Heart right ventricle (tissue), 16 donors: ENCODE measurements around the gene BMF. TPM values are rescaled to one million over a fixed set of nuclear protein-coding genes. Genes with fewer than 3 reads are reported as not detected.
"Not testable (repeated sequence)": the region's sequence is repeated elsewhere in the genome, so short reads cannot be mapped to it uniquely, and the experiment has no call there.

Source experiments
- ATAC-seq, 8 donors: fragments of 200-7000 bp; cut with Tn5 transposase; one replicate each; pipeline ENCODE4 v1.9.1; 2020; ENCODE audit warnings: mild to moderate bottlenecking in 8 of 8, moderate library complexity in 8 of 8, moderate number of reproducible peaks in 1 of 8
- DNase-seq, 2 donors: peaks; one replicate each; pipeline ENCODE4 v3.0.0-alpha.2; 2020
- H3K27ac ChIP-seq, 10 donors: fragments of 200-600 bp; sonication (generic) in 2 of 10; one replicate each; pipeline versions ENCODE4 v1.5.0 to v1.8.0; 2020 to 2022; ENCODE audit warnings: mild to moderate bottlenecking in 3 of 10
- H3K27me3 ChIP-seq, 7 donors: fragments of 200-600 bp; one replicate each; pipeline ENCODE4 v1.8.0; 2021 to 2022; ENCODE audit warnings: mild to moderate bottlenecking in 2 of 7
- H3K36me3 ChIP-seq, 9 donors: fragments of 200-600 bp; sonication (generic) in 1 of 9; one replicate each; pipeline versions ENCODE4 v1.5.0 to v1.8.0; 2020 to 2022; ENCODE audit warnings: mild to moderate bottlenecking in 2 of 9
- H3K4me1 ChIP-seq, 9 donors: fragments of 200-600 bp; sonication (generic) in 1 of 9; one replicate each; pipeline versions ENCODE4 v1.5.0 to v1.8.0; 2020 to 2022; ENCODE audit warnings: mild to moderate bottlenecking in 4 of 9
- H3K4me3 ChIP-seq, 10 donors: fragments of 200-600 bp; sonication (generic) in 2 of 10; one replicate each; pipeline versions ENCODE4 v1.5.0 to v1.8.0; 2020 to 2022; ENCODE audit warnings: mild to moderate bottlenecking in 7 of 10, moderate library complexity in 2 of 10
- H3K9me3 ChIP-seq, 11 donors: fragments of 200-600 bp in 10 of 11; sonication (generic) in 2 of 11; one replicate each; pipeline versions ENCODE4 v1.5.0 to v1.8.0; 2013 to 2022; ENCODE audit warnings: mild to moderate bottlenecking in 2 of 11, control low read depth in 1 of 11, moderate library complexity in 1 of 11
- CTCF ChIP-seq, 9 donors: fragments of 200-600 bp; sonication (generic) in 2 of 9; IDR thresholded peaks; one replicate each; pipeline versions ENCODE4 v1.5.0 to v1.8.0; 2021 to 2022; ENCODE audit warnings: antibody characterized with exemption in 9 of 9, mild to moderate bottlenecking in 5 of 9, moderate library complexity in 1 of 9
- WGBS, 2 donors: extraction: QIAGEN DNeasy Blood & Tissue Kit; methylation state at CpG; one replicate each; pipeline ENCODE4 v1.1.7; 2013; ENCODE audit warnings: inconsistent platforms in 1 of 2; 5-methylcytosine and 5-hydroxymethylcytosine counted together
- intact Hi-C, 10 donors: fragments of 100-400 bp; cut with DNase I; formaldehyde crosslinking; loops; one replicate each; pipeline versions ENCODE4 v1.11.1 to v1.14.2; 2022
- polyA plus RNA-seq, 2 donors: library from polyadenylated mRNA; stranded (reverse); fragments of 200-250 nt; gene quantifications; one replicate each; pipeline ENCODE4 v1.2.3, GENCODE V29; 2013
- total RNA-seq, 10 donors: library from RNA; stranded (reverse); fragmentation: NEBNext Ultra II Directional in 3 of 10; extraction: Animal tissue kit (Norgen Biotek cat#: 25700) in 3 of 10; gene quantifications; one replicate each; pipeline versions ENCODE4 v1.2.1 to v1.2.4, GENCODE V29; 2021 to 2023
- donor health status: Arrhythmogenic right ventricular cardiomyopathy.
- donor health status: ischemic (EF 13 %, LVEDD 7.1; RV severe dilation, severe dysfunction).
- donor health status: healthy with polysubstance abuse.
- donor health status: DM: no; HTN: yes; CAD: no.
- donor health status: DM: no; HTN: no; CAD: no.
- donor health status: ischemic (EF 25% LVEDD 6.9; RV normal size, moderate dysfunction).
- donor health status: ischemic (EF 25% LVEDD 5.7; RV mildly dilated, moderate dysfunction).
- donor health status: healthy.
- donor health status: DM: yes; HTN: yes; CAD: no.
- donor health status: Ischemic cardiomyopathy.
- donor health status: ischemic (EF 35%, LVEDD 5.7; RV mildly dilated, moderate dysfunction).
- donor health status: nonischemic (EF 11% LVEDD 7.7; RV severe dilation, severe dysfunction).
- donor health status: DM: yes; HTN: yes; CAD: no.
- donor health status: PGD.
- donor health status: ischemic (EF 29% LVEDD 5.4; RV normal size, mild dysfunction).
- donor health status: nonischemic (EF 23%, LVEDD 6.1; RV moderate dilation, normal function).

The BMF gene
- total and polyA plus RNA-seq, 12 donors = 0.92 to 10.2 (median 3.0) TPM

- H3K36me3 ChIP-seq = no peaks in the 10 kb centered on the region
- H3K4me3 ChIP-seq = no peak overlapping the region
- ATAC-seq = no peak
- no peaks in the 10 kb centered on the region for H3K27me3 ChIP-seq
- no peak for TF ChIP-seq CTCF (IDR thresholded peaks at IDR 0.05)
- WGBS, 2 donors = 86 to 87% methylated on average over 4 of the region's 4 CpGs
- H3K4me1 ChIP-seq = no peaks in the 10 kb centered on the region
- H3K27ac ChIP-seq = no peak overlapping the region
- H3K9me3 ChIP-seq = no peaks in the 10 kb centered on the region
- intact Hi-C loops = no loop called here
- DNase-seq = no peak
These were observed 37.4 kb upstream of the BMF start for GRCh38 chr15:40146037-40146436.

GRCh38 chr15:40142428-40142827 lies 33.7 kb upstream of the BMF start:
- Histone ChIP-seq H3K4me3 (no peak overlapping the region), H3K27me3 (no peaks in the 10 kb centered on the region), H3K9me3 (no peaks in the 10 kb centered on the region), H3K36me3 (no peaks in the 10 kb centered on the region), H3K27ac (no peak overlapping the region), H3K4me1 (no peaks in the 10 kb centered on the region)
- no peak for DNase-seq
- intact Hi-C loops = no loop called here
- TF ChIP-seq CTCF (IDR thresholded peaks at IDR 0.05) = no peak
- no peak for ATAC-seq
- 90 to 94% methylated on average over 5 of the region's 5 CpGs for WGBS, 2 donors

- WGBS, 2 donors = 57 to 69% methylated on average over 3 of the region's 3 CpGs
- ATAC-seq, H3K36me3 ChIP-seq, H3K4me3 ChIP-seq, H3K27me3 ChIP-seq, H3K4me1 ChIP-seq, DNase-seq, H3K27ac ChIP-seq, intact Hi-C loops, H3K9me3 ChIP-seq: not testable (repeated sequence)
These were observed 29.5 kb upstream of the BMF start for GRCh38 chr15:40138201-40138570.

- Histone ChIP-seq H3K4me3 (no peak overlapping the region), H3K27me3 (no peaks in the 10 kb centered on the region), H3K27ac (no peak overlapping the region), H3K4me1 (no peaks in the 10 kb centered on the region), H3K36me3 (no peaks in the 10 kb centered on the region), H3K9me3 (no peaks in the 10 kb centered on the region)
- TF ChIP-seq CTCF (IDR thresholded peaks at IDR 0.05) = no peak
- WGBS, 2 donors = 88 to 97% methylated on average over 11 of the region's 11 CpGs
- ATAC-seq = peak in 2 of 8 donors; percentile 22 to 44
- DNase-seq = no peak
- intact Hi-C loops = no loop called here
These were observed 28.9 kb upstream of the BMF start for GRCh38 chr15:40137303-40138200.
